NCI-H2107 (cell line): Measurements from ENCODE around the gene NCKAP1.
"Not testable (repeated sequence)": the region's sequence is repeated elsewhere in the genome, so short reads cannot be mapped to it uniquely, and the experiment has no call there.

Experiments
- DNase-seq: peaks from one replicate; lab custom pipeline; 2025; lab: John Stamatoyannopoulos, UW

The NCKAP1 gene

DNA sequence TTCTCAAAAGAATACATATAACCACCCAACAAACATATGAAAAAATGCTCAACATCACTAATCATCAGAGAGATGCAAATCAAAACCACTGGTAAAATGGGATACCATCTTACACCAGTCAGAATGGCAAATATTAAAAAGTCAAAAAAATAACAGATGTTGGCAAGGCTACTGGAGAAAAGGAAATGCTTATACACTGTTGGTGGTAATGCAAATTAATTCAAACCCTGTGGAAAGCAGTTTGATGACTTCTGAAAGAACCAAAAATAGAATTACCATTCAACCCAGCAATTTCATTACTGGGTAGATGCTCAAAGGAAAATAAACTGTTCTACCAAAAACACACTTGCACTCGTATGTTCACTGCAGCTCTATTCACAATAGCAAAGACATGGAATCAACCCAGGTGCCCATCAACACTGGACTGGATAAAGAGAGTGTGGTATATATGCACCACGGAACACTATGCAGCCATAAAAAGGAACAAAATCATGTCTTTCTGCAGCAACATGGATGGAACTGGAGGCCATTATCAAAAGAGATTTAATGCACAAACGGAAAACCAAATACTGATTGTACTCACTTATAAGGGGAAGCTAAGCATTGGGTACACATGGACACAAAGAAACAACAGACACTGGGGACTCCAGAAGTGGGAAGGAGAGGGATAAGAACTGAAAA is 38.8 kb downstream of the NCKAP1 start:
- DNase-seq: no peak

DNA sequence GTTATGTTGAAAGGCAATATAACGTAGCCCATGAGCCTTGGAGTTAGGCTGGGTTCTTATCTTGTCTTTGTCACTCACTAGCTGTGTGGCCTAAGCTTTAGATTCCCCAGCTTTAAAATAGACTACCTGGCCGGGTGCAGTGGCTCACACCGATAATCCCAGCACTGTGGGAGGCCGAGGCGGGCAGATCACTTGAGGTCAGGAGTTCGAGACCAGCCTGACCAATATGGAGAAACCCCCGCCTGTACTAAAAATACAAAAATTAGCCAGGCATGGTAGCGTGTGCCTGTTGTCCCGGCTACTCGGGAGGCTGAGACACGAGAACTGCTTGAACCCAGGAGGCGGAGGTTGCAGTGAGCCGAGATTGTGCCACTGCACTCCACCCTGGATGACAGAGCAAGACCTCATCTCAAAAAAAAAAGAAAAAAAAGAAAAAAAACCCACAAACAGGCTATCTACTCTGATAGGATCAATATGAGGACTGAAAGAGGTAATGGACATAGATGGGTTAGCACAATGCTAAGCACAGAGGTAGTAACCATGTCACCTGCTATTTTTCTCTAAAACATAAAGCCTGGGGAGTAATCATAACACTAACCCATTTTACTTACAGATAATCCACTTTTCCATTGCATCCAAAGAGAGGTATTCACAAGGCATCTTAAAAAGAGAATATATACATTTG is 43.9 kb downstream of the NCKAP1 start:
- no peak for DNase-seq

DNA sequence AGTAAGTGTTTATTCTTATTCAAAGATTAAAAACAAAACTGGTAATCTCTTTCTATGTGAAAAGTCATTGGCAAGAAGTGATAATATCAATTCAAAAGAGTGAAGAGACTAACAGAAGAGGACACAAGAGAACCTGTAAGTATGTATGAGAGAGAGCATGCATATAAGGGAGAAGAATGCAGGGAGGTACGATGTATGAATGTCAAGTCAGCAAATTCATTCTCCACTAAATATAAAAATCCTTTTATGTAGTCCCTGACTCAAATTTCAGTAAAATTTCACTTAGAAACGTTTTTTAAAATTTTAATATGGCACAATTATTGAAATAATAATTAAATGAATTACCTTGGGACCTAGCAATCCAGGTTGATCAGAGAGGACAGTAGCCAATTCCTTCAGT is 55.3 kb downstream of the NCKAP1 start:
- no peak for DNase-seq

DNA sequence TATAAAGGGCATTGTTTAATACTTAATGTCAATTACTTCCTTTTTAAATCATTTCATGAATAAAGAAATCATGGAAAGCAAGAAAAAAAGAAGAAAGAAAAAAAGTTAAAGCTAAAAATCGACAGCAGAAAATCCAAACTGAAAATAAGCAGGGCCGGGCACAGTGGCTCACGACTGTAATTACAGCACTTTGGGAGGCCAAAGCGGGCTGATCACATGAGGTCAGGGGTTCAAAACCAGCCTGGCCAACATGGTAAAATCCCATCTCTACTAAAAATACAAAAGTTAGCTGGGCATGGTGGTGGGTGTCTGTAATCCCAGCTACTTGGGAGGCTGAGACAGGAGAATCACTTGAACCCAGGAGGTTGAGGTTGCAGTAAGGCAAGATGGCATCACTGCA is 56.8 kb downstream of the NCKAP1 start:
- not testable (repeated sequence) for DNase-seq

DNA sequence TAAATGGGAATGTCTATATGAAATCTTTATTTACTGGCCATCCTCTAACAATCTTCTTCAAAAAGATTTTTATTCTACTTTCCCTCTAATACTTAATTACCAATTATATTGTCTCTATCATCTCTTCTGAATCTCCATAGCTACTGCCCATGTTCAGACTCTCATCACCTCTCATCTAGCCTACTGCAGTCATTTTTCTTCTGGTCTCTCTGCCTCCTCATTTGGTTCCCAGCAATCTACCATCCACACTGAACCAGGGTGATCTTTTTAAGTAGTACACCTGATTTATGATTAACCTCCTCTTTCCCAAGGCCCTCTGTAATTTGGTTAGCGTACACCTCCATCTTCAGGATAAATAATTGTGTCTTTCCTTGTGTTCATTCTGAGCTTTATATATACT is 57.6 kb downstream of the NCKAP1 start:
- no peak for DNase-seq

DNA sequence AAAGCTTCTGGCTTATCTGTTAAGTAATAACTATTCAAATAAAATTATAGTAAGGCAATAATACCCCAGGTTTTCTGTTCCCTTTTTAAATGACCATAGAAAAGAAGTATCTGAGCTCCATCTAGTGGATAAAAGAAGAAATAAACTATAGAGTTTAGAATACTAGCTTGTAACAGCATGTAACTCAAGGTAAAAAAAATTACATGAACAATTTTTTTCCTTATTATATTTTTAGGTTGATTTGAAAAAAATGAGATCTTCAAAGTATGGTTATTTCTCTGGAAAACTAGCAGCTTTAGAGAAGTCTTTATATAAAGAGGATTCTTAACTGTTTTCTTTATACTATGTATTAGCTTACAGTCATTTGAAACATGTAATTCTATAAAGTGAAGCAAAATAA is 58.1 kb downstream of the NCKAP1 start:
- peak; percentile 6 for DNase-seq

DNA sequence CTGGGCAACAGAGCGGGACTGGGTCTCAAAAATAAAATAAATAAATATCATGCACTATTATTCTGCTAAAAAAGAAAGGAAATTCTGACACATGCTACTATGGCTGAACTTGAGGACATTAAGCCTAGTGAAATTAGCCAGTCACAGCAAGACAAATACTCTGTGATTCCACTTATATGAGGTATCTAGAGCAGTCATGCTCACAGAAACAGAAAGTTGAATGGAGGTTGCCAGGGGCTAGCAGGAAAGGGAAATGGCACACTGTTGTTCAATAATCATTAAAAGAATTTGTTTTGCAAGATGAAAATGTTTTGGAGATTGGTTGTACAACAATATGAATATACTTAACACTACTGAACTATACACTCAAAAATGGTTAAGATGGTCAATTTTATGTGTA is 60.8 kb downstream of the NCKAP1 start:
- DNase-seq: no peak

DNA sequence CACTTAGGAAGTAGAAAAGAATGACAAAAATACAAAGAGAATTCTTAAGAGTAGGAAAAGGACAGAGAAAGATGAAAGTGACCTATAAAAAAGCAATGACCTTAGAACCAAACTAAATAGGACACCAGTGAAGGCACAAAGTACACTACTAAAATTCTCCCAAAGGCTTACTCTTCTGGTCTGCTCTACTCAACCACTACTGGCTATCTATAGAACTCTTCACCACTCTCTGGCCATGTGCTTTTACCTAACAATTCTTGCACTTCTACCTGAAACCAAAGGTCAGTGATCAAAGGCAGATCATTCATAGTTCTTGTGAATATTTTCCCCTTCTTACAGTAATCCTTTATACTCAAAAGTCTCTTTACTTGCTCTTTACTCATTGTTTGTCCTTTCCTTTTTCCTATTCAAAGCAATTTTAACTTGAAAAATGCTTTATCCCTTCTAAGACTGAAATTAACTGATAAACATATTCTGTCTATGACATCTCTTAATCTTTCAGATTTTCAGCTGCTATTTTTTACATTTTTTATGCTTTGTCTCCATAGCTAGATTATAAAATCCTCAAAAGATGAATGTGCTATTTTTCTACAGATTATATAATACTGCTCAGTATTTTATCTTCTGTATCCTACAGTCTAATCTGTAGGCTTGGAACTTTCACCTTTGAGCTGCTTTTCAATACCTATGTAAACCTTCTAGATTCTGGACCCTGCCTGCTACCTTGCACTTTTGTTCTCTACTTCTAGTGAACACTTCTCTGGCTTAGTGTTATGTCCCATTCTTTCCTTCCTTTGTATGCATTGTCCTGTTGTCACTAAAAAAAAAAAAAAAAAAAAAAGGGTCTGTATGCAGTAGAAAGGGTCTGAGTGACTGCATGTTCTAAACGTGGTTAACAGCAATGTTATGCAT is 64.6 kb downstream of the NCKAP1 start:
- DNase-seq: no peak

DNA sequence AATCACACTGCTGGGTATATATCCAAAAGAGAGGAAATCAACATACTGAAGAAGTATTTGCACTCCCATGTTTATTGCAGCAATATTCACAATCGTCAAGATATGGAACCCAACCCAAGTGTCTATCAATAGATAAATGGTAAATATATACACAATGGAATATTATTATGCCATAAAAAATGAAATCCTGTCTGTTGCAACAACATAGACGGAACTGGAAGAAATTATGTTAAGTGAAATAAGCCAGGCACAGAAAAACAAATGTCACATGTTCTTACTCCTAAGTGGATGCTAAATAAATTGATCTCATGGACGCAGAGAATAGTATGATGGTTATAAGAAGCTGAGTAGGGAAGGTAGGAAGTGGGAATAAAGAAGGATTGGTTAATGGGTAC is 65.7 kb downstream of the NCKAP1 start:
- DNase-seq: no peak

DNA sequence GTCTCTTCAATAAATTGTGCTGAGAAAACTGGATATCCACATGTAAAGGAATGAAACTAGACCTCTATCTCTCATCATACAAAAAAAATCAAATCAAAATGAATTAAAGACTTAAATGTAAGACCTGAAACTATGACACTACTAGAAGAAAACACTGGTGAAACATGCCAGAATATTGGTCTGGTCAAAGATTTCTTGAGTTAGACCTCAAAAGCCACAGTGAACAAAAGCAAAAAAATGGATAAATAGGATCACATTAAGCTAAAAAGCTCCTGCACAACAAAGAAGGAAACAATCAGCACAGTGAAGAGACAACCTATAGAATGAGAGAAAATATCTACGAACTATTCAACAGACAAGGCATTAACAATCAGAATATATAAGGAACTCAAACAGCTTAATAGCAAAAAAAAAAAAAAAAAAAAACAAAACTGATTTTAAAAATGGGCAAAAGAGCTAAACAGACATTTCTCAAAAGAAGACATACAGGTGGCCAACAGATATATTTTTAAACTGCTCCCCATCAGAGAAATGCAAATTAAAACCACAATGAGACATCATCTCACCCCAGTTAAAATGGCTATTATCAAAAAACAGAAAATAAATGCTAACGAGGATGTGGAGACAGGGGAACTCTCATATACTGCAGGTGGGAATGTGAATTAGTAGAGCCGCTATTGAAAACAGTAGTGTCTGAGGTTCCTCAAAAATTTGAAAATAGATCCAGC is 66.3 kb downstream of the NCKAP1 start:
- no peak for DNase-seq

DNA sequence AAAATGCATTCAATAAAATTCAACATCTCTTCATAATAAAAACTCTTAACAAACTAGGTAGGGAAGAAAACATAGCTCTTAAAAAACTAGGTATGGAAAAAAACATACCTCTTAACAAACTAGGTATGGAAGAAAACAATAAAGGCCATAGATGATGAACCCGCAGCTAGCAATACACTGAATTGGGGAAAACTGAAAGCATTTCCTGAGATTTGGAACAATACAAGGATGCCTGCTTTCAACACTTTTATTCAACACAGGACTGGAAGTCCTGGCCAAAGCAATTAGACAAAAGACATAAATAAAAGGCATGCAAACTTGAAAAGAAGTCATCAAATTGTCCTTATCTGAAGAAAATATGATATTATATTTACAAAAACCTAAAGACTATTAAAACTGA is 67.8 kb downstream of the NCKAP1 start:
- DNase-seq: no peak

DNA sequence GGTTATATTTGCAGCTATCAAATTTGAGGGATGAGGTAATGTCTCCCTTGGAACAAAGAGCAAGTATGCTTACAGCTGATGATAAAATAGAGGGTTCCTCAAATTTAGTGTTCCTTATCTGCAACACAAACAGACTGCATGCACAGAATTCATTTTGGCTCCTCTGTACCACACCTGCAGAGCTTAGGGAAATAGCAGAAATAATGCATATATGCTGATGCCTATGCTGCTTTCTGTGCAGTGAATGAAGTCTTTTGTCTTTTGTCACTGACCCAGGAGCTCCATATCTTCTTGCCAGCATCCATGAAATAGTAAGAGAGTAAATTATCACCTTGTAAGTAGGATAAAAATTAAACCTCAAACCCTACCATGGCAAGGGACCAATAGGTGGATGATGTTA is 69.8 kb downstream of the NCKAP1 start:
- DNase-seq: no peak

DNA sequence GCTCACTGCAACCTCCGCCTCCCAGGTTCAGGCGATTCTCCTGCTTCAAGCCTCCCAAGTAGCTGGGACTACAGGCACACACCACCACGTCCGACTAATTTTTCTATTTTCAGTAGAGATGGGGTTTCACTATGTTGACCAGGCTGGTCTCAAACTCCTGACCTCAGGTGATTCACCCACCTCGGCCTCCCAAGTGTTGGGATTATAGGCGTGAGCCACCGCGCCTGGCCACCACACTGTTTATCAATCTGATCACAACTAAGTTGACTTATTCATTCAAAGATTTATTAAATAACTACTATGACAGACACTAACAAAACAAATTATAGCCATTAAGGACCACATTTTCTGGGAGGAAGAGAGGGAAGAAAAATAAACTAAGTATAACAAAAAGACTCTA is 71.9 kb downstream of the NCKAP1 start:
- not testable (repeated sequence) for DNase-seq

DNA sequence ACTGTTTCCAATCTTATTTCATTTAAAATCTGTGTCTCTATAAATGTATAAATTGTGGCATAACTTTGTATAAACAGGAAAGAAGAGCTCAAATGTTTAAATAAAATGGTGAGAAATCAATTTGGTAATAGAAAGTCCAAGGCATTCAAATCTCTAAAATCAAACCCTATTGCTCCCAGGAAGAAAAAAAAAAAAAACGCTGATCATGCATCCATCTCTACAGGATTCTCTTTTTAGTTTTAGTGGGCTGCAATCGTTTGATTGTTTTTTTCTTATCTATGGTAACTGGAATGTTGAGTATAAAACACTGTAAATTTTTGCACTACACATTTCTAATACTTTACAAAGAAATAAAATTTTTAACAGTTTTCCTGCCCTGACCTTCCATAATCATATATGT is 75.6 kb downstream of the NCKAP1 start:
- no peak for DNase-seq

DNA sequence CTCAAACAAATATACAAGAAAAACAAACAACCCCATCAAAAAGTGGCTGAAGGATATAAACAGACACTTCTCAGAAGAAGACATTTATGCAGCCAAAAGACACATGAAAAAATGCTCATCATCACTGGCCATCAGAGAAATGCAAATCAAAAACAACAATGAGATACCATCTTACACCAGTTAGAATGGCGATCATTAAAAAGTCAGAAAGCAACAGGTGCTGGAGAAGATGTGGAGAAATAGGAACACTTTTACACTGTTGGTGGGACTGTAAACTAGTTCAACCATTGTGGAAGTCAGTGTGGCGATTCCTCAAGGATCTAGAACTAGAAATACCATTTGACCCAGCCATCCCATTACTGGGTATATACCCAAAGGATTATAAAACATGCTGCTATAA is 77.4 kb downstream of the NCKAP1 start:
- DNase-seq: not testable (repeated sequence)

DNA sequence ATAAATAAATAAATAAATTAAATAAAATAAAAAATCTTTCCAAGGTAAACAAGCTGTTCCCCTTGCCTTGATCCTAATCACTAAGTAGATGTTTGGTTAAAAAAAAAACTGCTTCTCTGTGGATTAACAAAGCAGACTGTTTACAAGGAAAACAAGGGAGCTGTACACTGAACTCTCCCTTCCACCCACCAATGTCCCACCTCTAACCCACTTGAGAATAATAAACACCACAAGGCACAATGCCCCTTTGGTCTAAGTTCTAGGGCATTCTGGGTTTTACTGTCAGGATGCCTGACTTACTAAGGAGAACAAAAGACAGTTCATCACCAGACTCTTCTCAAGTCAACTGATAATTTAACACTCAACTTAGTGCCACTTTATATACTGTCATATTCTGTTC is 83.5 kb downstream of the NCKAP1 start:
- no peak for DNase-seq

DNA sequence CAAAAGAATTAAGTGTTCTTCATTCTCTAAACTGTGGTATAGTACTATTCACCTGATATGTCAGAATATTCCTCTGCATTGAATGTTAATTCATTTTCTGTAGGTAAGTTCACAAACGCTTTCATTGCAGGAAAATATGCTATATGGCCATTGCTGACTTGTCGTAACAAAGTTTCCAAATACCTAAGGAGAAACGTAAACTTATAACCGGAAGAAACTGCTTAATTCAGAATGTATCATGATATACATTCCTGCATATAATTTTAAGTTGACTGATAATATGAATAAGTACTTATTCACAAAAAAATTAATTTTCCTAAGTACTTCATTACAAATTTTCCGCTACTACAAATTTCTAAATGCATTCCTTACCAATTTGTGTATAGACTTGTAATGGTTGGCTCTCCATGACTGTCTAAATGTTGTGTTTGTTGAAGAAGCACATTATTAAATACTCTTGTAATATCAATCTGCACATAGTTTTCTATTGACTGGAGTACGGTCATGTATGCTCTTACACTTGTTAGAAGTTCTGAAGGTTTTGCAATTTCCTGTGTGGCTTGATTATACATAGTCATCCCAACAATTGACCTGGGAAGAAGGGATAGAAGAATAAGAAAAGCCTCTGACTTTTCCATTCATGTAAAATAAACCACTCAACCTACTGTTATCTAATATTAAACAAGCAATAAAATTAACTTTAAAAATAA is 85.4 kb downstream of the NCKAP1 start:
- no peak for DNase-seq

DNA sequence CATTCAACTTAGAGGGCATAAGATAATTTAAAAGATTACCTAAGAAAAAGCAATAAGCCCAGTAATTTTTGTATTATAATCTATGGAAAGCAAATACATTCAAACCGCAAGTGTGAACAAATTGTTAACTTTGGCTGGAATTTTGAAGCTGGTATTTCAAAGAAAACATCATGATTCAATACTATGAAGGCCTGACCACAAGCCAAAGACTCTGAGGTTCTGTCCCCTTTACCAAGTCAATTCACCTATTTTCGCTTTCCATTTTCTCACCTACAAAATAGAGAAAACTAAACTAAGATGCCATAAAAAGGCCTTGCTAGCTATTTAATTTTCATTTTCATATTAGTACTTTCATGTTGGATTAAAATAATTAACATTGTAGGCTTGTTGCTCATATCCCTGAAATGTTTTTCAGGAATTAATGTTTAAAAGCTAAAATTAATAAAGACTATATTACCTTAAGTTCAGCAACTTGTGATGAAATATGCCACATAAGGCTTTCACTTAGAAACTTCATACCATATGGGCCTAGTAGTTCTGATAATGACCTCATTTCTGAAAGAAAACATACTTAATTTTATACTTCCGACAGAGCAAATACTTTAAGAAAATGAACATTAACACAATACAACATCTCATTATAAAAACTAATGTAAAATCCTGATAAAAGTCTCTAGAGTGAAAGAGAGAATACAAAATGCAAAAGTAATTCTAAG is 86.2 kb downstream of the NCKAP1 start:
- no peak for DNase-seq

DNA sequence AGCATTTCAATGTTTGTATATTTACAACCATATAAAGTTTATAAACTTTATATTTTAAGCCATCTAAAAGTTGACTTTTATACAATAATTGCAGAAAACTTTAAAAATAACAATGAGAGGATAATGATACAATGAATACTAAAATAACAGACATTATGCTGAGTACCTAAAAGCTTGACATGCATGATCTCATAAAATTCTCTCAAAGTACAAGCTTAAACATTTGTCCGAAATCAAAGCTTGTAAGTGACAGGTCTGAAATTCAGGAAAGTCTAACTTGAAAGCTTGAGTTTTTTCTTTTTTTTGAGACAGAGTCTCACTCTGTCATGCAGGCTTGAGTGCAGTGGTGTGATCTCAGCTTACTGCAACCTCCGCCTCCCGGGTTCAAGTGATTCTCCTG is 87.7 kb downstream of the NCKAP1 start:
- DNase-seq: no peak

DNA sequence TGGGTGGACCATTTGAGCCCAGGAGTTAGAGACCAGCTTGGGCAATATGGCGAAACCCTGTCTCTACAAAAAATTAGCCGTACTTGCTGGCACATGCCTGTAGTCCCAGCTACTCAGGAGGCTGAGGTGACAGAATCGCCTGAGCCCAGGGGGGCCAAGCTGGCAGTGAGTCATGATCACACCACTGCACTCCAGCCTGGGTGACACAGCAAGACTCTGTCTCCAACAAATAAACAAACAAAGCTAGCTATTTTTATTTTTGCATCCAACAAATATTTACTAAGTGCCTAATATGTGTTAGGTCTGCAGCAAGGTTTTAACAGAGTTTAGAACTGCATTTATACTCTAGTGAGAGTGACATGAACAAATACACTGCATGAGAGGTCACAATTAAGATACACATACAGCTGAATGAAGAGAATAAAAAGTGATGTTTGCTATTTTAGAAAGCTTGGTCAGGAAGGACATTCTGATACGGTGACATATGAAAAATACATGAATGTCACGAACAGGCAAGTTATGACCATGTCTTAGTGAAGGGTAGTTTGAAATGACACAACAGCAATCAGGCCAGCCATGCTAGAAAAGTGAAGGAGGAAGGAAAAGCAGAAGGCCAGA is 88.6 kb downstream of the NCKAP1 start:
- no peak for DNase-seq

DNA sequence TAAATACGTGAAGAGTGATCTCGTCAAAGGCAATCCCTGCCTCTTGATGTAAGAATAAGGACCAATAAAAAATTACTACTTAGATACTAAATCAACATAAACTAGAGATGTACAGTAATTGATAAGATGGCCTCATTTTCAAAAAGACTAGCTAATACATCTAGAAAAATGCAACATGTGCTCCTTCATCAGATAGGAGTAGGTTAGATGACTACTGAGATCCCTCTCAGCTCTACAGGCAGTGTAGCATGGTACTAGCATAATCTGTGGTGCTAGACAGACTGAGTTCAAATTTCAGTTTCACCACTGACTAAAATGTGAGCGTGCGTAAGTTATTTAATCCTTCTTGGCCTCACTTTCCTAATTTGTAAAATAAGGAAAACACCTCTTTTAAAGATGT is 89.2 kb downstream of the NCKAP1 start:
- DNase-seq: no peak
